ENCODE data around the gene CMTR1. TPM values are rescaled to one million over a fixed set of nuclear protein-coding genes. Genes with fewer than 3 reads are reported as not detected.

Gene CMTR1
- total and polyA plus RNA-seq, 12 donors = 13.1 to 37.0 (median 33.1) TPM

DNA sequence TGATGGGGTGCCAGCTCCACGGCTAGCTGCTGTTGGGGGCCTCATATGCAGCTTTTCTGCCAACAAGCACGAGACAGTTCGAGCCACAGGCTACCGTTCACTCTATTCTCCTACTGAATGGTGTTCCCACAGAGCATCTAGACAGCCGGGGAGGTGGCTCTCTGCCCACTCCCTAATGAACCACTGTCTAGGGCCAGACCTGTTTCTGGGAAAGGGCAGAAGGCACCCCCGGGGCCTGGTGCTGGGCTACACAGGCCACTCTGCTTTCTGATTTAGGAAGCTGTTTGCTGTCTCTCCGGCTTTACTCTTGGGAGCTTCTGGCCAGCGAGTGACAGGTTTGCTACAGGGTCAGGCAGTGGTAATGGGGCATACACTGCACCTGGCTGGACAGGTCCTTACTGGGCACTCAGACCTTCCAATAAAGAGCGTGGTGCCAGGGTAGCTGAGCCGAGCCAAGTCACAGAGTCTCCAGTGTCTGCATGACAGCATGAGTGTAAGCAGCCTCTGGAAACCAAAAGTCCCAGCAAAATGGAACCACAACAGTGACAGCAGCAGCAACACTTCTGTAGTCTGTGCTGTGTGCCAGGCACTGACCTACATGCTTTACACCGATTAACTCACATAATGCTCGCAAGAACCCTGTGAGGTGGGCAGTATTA is 58.3 kb downstream of the CMTR1 start:
- ATAC-seq = peak in 6 of 8 donors; percentile 18 to 45 (median 30)

DNA sequence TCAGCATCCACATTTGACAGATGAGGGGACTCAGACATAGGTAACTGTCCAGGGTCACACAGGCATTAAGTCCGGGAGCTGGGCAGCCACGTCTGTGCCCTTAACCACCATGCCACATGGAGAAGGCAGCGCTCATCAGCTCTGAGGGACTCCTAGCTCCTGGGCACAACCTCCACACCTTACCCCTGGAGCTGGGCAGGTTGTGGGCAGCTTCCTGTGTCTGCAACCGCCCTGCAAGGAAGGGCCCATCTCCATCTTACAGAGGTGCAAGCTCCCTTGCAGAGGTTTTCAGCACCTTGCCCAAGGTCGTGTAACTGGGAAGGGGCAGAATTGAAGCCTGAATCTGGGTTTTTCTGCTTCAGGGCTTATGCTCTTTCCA is 58.8 kb downstream of the CMTR1 start:
- Histone ChIP-seq H3K4me3 (no peak overlapping the region), H3K27ac (no peak overlapping the region), H3K4me1 (peaks cover 3 to 44% (median 29%) of the 10 kb centered on the region in 9 donors), H3K27me3 (no peaks in the 10 kb centered on the region), H3K9me3 (no peaks in the 10 kb centered on the region), H3K36me3 (peaks cover 0 to 4% (median 0%) of the 10 kb centered on the region in 9 donors)
- DNase-seq = no peak
- 78 to 81% methylated on average over 5 of the region's 5 CpGs for WGBS, 2 donors
- no peak for TF ChIP-seq CTCF (IDR thresholded peaks at IDR 0.05)
- intact Hi-C loops (cut with DNase I) = loop anchor here in 1 of 10 donors (5.0 kb wide), 1 partner anchor 200 kb away; no protein-coding TSS in a partner anchor
- ATAC-seq = no peak

More for the DNA sequence above, 58.3 kb downstream of the CMTR1 start:
- Histone ChIP-seq H3K9me3 (no peaks in the 10 kb centered on the region), H3K27me3 (no peaks in the 10 kb centered on the region), H3K36me3 (peaks cover 0 to 4% (median 0%) of the 10 kb centered on the region in 9 donors), H3K27ac (peak overlapping the region in 2 of 10 donors; percentile 13 to 24), H3K4me3 (no peak overlapping the region), H3K4me1 (peaks cover 3 to 44% (median 29%) of the 10 kb centered on the region in 9 donors)
- no peak for TF ChIP-seq CTCF (IDR thresholded peaks at IDR 0.05)
- intact Hi-C loops (cut with DNase I) = loop anchor here in 1 of 10 donors (5.0 kb wide), 1 partner anchor 201 kb away; no protein-coding TSS in a partner anchor
- WGBS, 2 donors = 46 to 57% methylated on average over 12 of the region's 12 CpGs
- DNase-seq = no peak

DNA sequence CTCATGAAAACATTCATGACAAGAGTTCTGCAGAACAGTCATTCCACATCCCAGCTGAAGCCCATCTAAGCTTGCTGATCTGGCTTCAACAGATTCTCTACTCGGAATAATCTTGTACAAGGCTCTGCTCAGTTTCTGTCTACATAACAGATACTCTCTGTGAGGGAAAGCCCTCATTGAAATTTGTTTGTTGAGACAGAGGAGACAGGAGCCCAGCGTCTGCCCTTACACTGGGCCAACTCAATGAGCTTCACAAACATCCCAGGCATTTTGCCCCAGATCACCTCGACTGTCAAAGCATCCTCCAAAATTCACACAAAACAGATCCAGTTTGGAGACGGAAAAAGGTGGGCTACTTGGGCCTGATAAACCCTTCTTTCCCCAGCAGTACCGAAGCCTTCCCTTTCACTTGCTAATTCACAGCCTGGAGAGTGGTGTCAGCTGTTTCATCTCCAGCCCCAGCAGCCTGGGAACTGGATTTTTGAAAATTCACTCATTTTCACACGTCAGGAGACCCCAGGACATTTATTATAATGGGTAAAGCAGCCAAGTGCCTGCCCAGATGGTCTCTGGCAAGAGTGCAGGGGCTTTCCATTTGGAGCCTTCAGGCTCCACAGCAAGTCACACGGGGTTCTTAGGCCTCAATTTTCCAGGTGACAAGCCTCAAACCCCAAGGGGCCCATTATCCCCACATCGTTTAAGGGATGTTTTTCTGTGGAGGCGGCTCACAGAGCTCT is 59.4 kb downstream of the CMTR1 start:
- WGBS, 2 donors = 55 to 62% methylated on average over 9 of the region's 9 CpGs
- DNase-seq = no peak

More for the DNA sequence above, 59.4 kb downstream of the CMTR1 start:
- Histone ChIP-seq H3K4me1 (peaks cover 3 to 44% (median 29%) of the 10 kb centered on the region in 9 donors), H3K9me3 (no peaks in the 10 kb centered on the region), H3K27ac (no peak overlapping the region), H3K36me3 (peaks cover 0 to 4% (median 0%) of the 10 kb centered on the region in 9 donors), H3K4me3 (no peak overlapping the region), H3K27me3 (no peaks in the 10 kb centered on the region)
- no peak for ATAC-seq
- intact Hi-C loops (cut with DNase I) = loop anchor here in 1 of 10 donors (5.0 kb wide), 1 partner anchor 200 kb away; no protein-coding TSS in a partner anchor
- no peak for TF ChIP-seq CTCF (IDR thresholded peaks at IDR 0.05)

Data from heart right ventricle (tissue), 16 donors.